Esophagus muscularis mucosa (tissue), 4 donors: ENCODE results near the gene LGALS7B. TPM values are rescaled to one million over a fixed set of nuclear protein-coding genes. Genes with fewer than 3 reads are reported as not detected.

ENCODE experiments used
- DNase-seq: peaks from one replicate; pipeline ENCODE4 v3.0.0-alpha.2; 2017; ENCODE audit errors: extremely low spot score
- H3K27ac ChIP-seq, 4 donors: fragments of 200-600 bp; sonication (generic); replicated peaks in 1 of 4; 1 replicate in 3 of 4; 2 replicates in 1 of 4; pipeline ENCODE4 v1.5.1; 2016 to 2019; ENCODE audit warnings: mild to moderate bottlenecking in 1 of 4
- H3K27me3 ChIP-seq, 4 donors: fragments of 200-600 bp; sonication (generic); one replicate each; pipeline versions ENCODE4 v1.5.1 to v1.6.0; 2016 to 2019
- H3K36me3 ChIP-seq, 4 donors: fragments of 200-600 bp; sonication (generic); one replicate each; pipeline ENCODE4 v1.5.1; 2016 to 2019
- H3K4me1 ChIP-seq, 4 donors: fragments of 200-600 bp; sonication (generic); one replicate each; pipeline ENCODE4 v1.5.1; 2016 to 2019
- H3K4me3 ChIP-seq, 4 donors: fragments of 200-600 bp; sonication (generic); 1 replicate in 2 of 4; 2 replicates in 2 of 4; pipeline ENCODE4 v1.5.1; 2016 to 2019; ENCODE audit warnings: mild to moderate bottlenecking in 4 of 4, moderate library complexity in 1 of 4
- H3K9me3 ChIP-seq, 4 donors: fragments of 200-600 bp; sonication (generic); 1 replicate in 3 of 4; 2 replicates in 1 of 4; pipeline ENCODE4 v1.5.1; 2016 to 2019
- EP300 ChIP-seq: sonication (generic); formaldehyde crosslinking; IDR thresholded peaks from one replicate; pipeline ENCODE4 v1.6.1; 2017; ENCODE audit warnings: antibody characterized with exemption
- POLR2A ChIP-seq: fragments of 450-650 bp; IDR thresholded peaks from one replicate; pipeline ENCODE4 v1.6.1; 2017; ENCODE audit warnings: antibody characterized with exemption, moderate library complexity, mild to moderate bottlenecking, low read depth
- POLR2AphosphoS5 ChIP-seq, 2 donors: sonication (generic); formaldehyde crosslinking; IDR thresholded peaks; one replicate each; pipeline ENCODE4 v1.6.1; 2017; ENCODE audit warnings: antibody characterized with exemption in 2 of 2
- WGBS: methylation state at CpG from one replicate; pipeline ENCODE4 v1.1.5; 2018; 5-methylcytosine and 5-hydroxymethylcytosine counted together
- intact Hi-C: fragments of 100-400 bp; cut with DNase I; formaldehyde crosslinking; loops from one replicate; pipeline ENCODE4 v1.15.1; 2023
- small RNA-seq, 3 donors: library from RNA; depleted of rRNA; stranded (forward); fragments of <200 nt; gene quantifications; one replicate each; pipeline ENCODE3, GENCODE V24; 2016
- total RNA-seq, 4 donors: library from RNA; depleted of rRNA; stranded (reverse); fragments of >200 nt; gene quantifications; one replicate each; pipeline versions ENCODE4 v1.1.0 to v1.2.1, GENCODE V29; 2016
- TF ChIP-seq, protein P1 (sequence below), 3 experiments: fragments of 200-600 bp in 2 of 3; fragments of 450-650 bp in 1 of 3; sonication (generic) in 2 of 3; IDR thresholded peaks; one replicate each; pipeline ENCODE4 v1.5.1; 2017 to 2019; ENCODE audit warnings: antibody characterized with exemption in 3 of 3, mild to moderate bottlenecking in 2 of 3, moderate library complexity in 1 of 3

The LGALS7B gene
- total RNA-seq, 4 donors from 2014 or later, result not detected

DNA sequence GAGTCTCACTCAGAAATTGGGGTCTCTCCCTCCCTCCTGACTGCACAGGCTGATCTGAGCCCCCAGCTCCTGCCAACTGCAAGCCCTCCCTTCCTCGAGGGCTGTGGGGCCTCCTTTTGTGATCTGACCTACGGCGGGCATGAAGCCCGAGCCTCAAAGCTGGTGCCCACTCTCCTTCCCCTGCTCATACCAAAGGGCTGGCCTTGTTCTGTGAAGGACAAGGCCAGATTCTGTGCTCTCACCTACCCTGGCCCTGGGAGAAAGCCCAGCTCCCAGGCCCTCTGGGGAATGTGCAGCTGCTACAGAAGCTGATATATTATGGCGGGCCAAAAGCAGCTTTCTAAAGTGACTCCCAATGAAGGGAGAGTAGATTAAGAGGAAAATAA, 51.6 kb downstream of the LGALS7B start:
- Histone ChIP-seq H3K27me3 (no peaks in the 10 kb centered on the region), H3K4me3 (no peak overlapping the region), H3K9me3 (no peaks in the 10 kb centered on the region), H3K36me3 (peaks cover 98 to 100% (median 100%) of the 10 kb centered on the region in 4 donors), H3K27ac (peak overlapping the region in 2 of 4 donors; percentile 10 to 36), H3K4me1 (peaks cover 11 to 56% (median 42%) of the 10 kb centered on the region in 4 donors)
- no peak for DNase-seq
- 81% methylated on average over 5 of the region's 5 CpGs for WGBS
- intact Hi-C loops, result no loop called here
- TF ChIP-seq POLR2AphosphoS5 (IDR thresholded peaks at IDR 0.05) (no peak), EP300 (no peak), POLR2A (no peak)
- TF ChIP-seq, protein P1, sequence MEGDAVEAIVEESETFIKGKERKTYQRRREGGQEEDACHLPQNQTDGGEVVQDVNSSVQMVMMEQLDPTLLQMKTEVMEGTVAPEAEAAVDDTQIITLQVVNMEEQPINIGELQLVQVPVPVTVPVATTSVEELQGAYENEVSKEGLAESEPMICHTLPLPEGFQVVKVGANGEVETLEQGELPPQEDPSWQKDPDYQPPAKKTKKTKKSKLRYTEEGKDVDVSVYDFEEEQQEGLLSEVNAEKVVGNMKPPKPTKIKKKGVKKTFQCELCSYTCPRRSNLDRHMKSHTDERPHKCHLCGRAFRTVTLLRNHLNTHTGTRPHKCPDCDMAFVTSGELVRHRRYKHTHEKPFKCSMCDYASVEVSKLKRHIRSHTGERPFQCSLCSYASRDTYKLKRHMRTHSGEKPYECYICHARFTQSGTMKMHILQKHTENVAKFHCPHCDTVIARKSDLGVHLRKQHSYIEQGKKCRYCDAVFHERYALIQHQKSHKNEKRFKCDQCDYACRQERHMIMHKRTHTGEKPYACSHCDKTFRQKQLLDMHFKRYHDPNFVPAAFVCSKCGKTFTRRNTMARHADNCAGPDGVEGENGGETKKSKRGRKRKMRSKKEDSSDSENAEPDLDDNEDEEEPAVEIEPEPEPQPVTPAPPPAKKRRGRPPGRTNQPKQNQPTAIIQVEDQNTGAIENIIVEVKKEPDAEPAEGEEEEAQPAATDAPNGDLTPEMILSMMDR (IDR thresholded peaks at IDR 0.05), result no peak

Small RNA genes lying within 50 kb of the gene (small RNA-seq; reads per million reads assigned to genes)
- 0 reads per million in 3 donors for gene RNU6-140P

Other genes starting within 250 kb of the LGALS7B start
- 1 to 10 TPM; 1.2 to 4.5 (median 3.1) TPM for gene MAP4K1, start 171.2 kb upstream of the LGALS7B start, total RNA-seq
- 100 to 1,000 TPM; 333 to 570 (median 446) TPM for gene EIF3K, start 170.0 kb upstream of the LGALS7B start, total RNA-seq
- gene ACTN4, start 141.6 kb upstream of the LGALS7B start, total RNA-seq, result 100 to 1,000 TPM; 416 to 816 (median 598) TPM
- 1 to 10 TPM in 3 of 4 donors, under 1 TPM in 1; 0.83 to 2.1 (median 1.6) TPM for gene CAPN12, start 44.7 kb upstream of the LGALS7B start, total RNA-seq
- gene LGALS7, start 15.7 kb upstream of the LGALS7B start, total RNA-seq, result not detected
- 1 to 10 TPM in 1 of 4 donors, under 1 TPM in 2, not detected in 1; 0.42 to 2.9 (median 0.50) TPM for gene LGALS4, start 23.7 kb downstream of the LGALS7B start, total RNA-seq
- 100 to 1,000 TPM; 117 to 188 (median 155) TPM for gene ECH1, start 42.6 kb downstream of the LGALS7B start, total RNA-seq
- gene HNRNPL, start 60.8 kb downstream of the LGALS7B start, total RNA-seq, result 100 to 1,000 TPM; 126 to 202 (median 180) TPM
- 10 to 100 TPM in 1 of 4 donors, 1 to 10 TPM in 3; 4.6 to 10.4 (median 6.6) TPM for gene RINL, start 89.1 kb downstream of the LGALS7B start, total RNA-seq
- 100 to 1,000 TPM in 1 of 4 donors, 10 to 100 TPM in 3; 72.7 to 114 (median 95.0) TPM for gene SIRT2, start 110.4 kb downstream of the LGALS7B start, total RNA-seq
- 10 to 100 TPM; 24.1 to 39.4 (median 35.8) TPM for gene NFKBIB, start 110.8 kb downstream of the LGALS7B start, total RNA-seq
- gene CCER2, start 123.0 kb downstream of the LGALS7B start, total RNA-seq, result under 1 TPM in 1 of 4 donors, not detected in 3; 0.50 TPM
- 10 to 100 TPM in 2 of 4 donors, 1 to 10 TPM in 2; 6.8 to 14.6 (median 9.1) TPM for gene SARS2, start 141.6 kb downstream of the LGALS7B start, total RNA-seq
- gene MRPS12, start 141.7 kb downstream of the LGALS7B start, total RNA-seq, result 10 to 100 TPM; 18.0 to 33.2 (median 27.3) TPM
- 10 to 100 TPM; 24.9 to 47.8 (median 34.8) TPM for gene FBXO17, start 186.5 kb downstream of the LGALS7B start, total RNA-seq
- gene FBXO27, start 243.3 kb downstream of the LGALS7B start, total RNA-seq, result 10 to 100 TPM in 2 of 4 donors, 1 to 10 TPM in 1, under 1 TPM in 1; 0.83 to 14.1 (median 7.6) TPM